Keratinocyte (primary cell): ENCODE results near the gene FGFBP2. TPM values are rescaled to one million over a fixed set of nuclear protein-coding genes. Genes with fewer than 3 reads are reported as not detected.
A peak's percentile ranks its signal among the peaks of the same experiment; 100 is the strongest.

Experiments
- DNase-seq: peaks from one replicate; pipeline ENCODE4 v3.0.0-alpha.2; 2011; ENCODE audit warnings: low read depth, missing footprints, low spot score
- FAIRE-seq: peaks from 2 replicates; lab custom pipeline; 2011; peaks lifted over from hg19 to GRCh38; lab: Jason Lieb, UNC
- H2AFZ ChIP-seq: 2 replicates; pipeline ENCODE4 v1.6.0; 2012; ENCODE audit warnings: low read length, control low read depth, inconsistent platforms; ENCODE audit not compliant: control insufficient read depth
- H3K27ac ChIP-seq: 2 replicates; pipeline ENCODE4 v1.5.1; 2011; ENCODE audit warnings: low read length; ENCODE audit not compliant: control insufficient read depth, insufficient read depth
- H3K27me3 ChIP-seq: 3 replicates; pipeline ENCODE4 v1.6.0; 2011; ENCODE audit warnings: low read length; ENCODE audit not compliant: control insufficient read depth, insufficient read depth; ENCODE audit errors: extremely low read depth
- H3K36me3 ChIP-seq, 2 experiments: 2 replicates in 1 of 2; 3 replicates in 1 of 2; pipeline ENCODE4 v1.5.1; 2011; ENCODE audit warnings: low read length in 2 of 2, mild to moderate bottlenecking in 1 of 2; ENCODE audit not compliant: control insufficient read depth in 2 of 2, insufficient read depth in 2 of 2; ENCODE audit errors: extremely low read depth in 1 of 2
- H3K4me1 ChIP-seq: 3 replicates; pipeline ENCODE4 v1.5.1; 2011; ENCODE audit warnings: low read length; ENCODE audit not compliant: control insufficient read depth, insufficient read depth; ENCODE audit errors: extremely low read depth
- H3K4me2 ChIP-seq: 3 replicates; pipeline ENCODE4 v1.6.0; 2011; ENCODE audit warnings: low read depth, low read length; ENCODE audit not compliant: control insufficient read depth, insufficient read depth; ENCODE audit errors: extremely low read depth
- H3K4me3 ChIP-seq, 3 experiments: fragments of 200-600 bp in 1 of 3; sonication (generic) in 1 of 3; 2 replicates in 2 of 3; 3 replicates in 1 of 3; pipeline ENCODE4 v1.5.1; 2011 to 2016; ENCODE audit warnings: low read length in 3 of 3, mild to moderate bottlenecking in 3 of 3, control low read depth in 2 of 3, inconsistent platforms in 1 of 3, low read depth in 1 of 3, mixed read lengths in 1 of 3, mixed run types in 1 of 3, moderate library complexity in 1 of 3; ENCODE audit not compliant: control insufficient read depth in 2 of 3, insufficient read depth in 2 of 3; ENCODE audit errors: extremely low read depth in 1 of 3
- H3K79me2 ChIP-seq: 2 replicates; pipeline ENCODE4 v1.6.0; 2012; ENCODE audit warnings: low read length; ENCODE audit not compliant: control insufficient read depth, insufficient read depth
- H3K9ac ChIP-seq: 3 replicates; pipeline ENCODE4 v1.6.0; 2011; ENCODE audit warnings: low read length; ENCODE audit not compliant: control insufficient read depth, insufficient read depth; ENCODE audit errors: extremely low read depth
- H3K9me1 ChIP-seq: 3 replicates; pipeline ENCODE4 v1.6.0; 2011; ENCODE audit warnings: low read length; ENCODE audit not compliant: control insufficient read depth, insufficient read depth; ENCODE audit errors: extremely low read depth
- H3K9me3 ChIP-seq: 2 replicates; pipeline ENCODE4 v1.5.1; 2012; ENCODE audit warnings: low read depth, low read length; ENCODE audit not compliant: control insufficient read depth
- H4K20me1 ChIP-seq: 3 replicates; pipeline ENCODE4 v1.6.0; 2011; ENCODE audit warnings: low read length; ENCODE audit not compliant: control insufficient read depth, insufficient read depth; ENCODE audit errors: extremely low read depth
- CTCF ChIP-seq, 3 experiments: IDR thresholded peaks in 1 of 3; conservative IDR thresholded peaks in 1 of 3; optimal IDR thresholded peaks in 1 of 3; 2 replicates in 2 of 3; 3 replicates in 1 of 3; pipeline versions ENCODE3 to v1.5.1; 2011; ENCODE audit warnings: low read length in 3 of 3, mild to moderate bottlenecking in 3 of 3, moderate library complexity in 2 of 3, control low read depth in 1 of 3, inconsistent platforms in 1 of 3; ENCODE audit not compliant: insufficient read depth in 2 of 3; ENCODE audit errors: extremely low read depth in 1 of 3
- EZH2 ChIP-seq: IDR thresholded peaks from one replicate; pipeline ENCODE4 v1.6.1; 2012; ENCODE audit warnings: inconsistent platforms, mild to moderate bottlenecking, low read length, moderate library complexity
- dilution Hi-C: fragments of 300-500 bp; cut with MboI; formaldehyde crosslinking; loops from one replicate; pipeline ENCODE4 v1.7.0; 2020; ENCODE audit warnings: low sequenced_read_pairs; ENCODE audit not compliant: extremely low pct_ligation_motif_present
- polyA plus RNA-seq, 5 experiments: library from polyadenylated mRNA; depleted of rRNA in 3 of 5; stranded (reverse) in 3 of 5; stranded (forward) in 1 of 5; unstranded in 1 of 5; fragments of >200 nt; gene quantifications; 1 replicate in 1 of 5; 2 replicates in 3 of 5; 3 replicates in 1 of 5; pipeline versions ENCODE4 v1.2.1 to v1.2.3, GENCODE V29; 2011 to 2012; ENCODE audit warnings: missing spikeins in 2 of 5, low read depth in 1 of 5, low replicate concordance in 1 of 5

The FGFBP2 gene
- polyA plus RNA-seq, 1 donor (not counting 4 experiments of a cell fraction or from before 2014, with no cell fraction given) = not detected

- no peaks in the 10 kb centered on the region for H3K9me1 ChIP-seq
- H3K9me3 ChIP-seq = no peaks in the 10 kb centered on the region
- no peaks in the 10 kb centered on the region for H4K20me1 ChIP-seq
- no peak overlapping the region for H2AFZ ChIP-seq
- no peak overlapping the region for H3K9ac ChIP-seq
- FAIRE-seq (peak; percentile 93), DNase-seq (peak; percentile 15)
- no peaks in the 10 kb centered on the region for H3K4me1 ChIP-seq
- H3K4me3 ChIP-seq = no peak overlapping the region
- dilution Hi-C loops = no loop called here
- peaks cover 12% of the 10 kb centered on the region for H3K27me3 ChIP-seq
- no peak overlapping the region for H3K27ac ChIP-seq
- H3K36me3 ChIP-seq = no peaks in the 10 kb centered on the region
- no peaks in the 10 kb centered on the region for H3K79me2 ChIP-seq
- H3K4me2 ChIP-seq = no peak overlapping the region
- no peak for TF ChIP-seq EZH2
- peak; percentile 85 to 100 (median 94) for TF ChIP-seq CTCF (optimal IDR thresholded peaks at IDR 0.05 in 1 of 3, IDR thresholded peaks at IDR 0.05 in 1 of 3, conservative IDR thresholded peaks at IDR 0.05 in 1 of 3; ENCODE audit: extremely low read depth in 1 of 3, insufficient read depth in 2 of 3, low read length in 3 of 3)
Observed at GRCh38 chr4:16001484-16001858, 38.5 kb upstream of the FGFBP2 start.

GRCh38 chr4:16000708-16001483 lies 37.9 kb upstream of the FGFBP2 start:
- FAIRE-seq = no peak
- H3K27me3 ChIP-seq = peaks cover 10% of the 10 kb centered on the region
- H3K9me1 ChIP-seq = no peaks in the 10 kb centered on the region
- dilution Hi-C loops = no loop called here
- H3K36me3 ChIP-seq = no peaks in the 10 kb centered on the region
- no peak overlapping the region for H3K9ac ChIP-seq
- H3K4me3 ChIP-seq = no peak overlapping the region
- no peaks in the 10 kb centered on the region for H3K9me3 ChIP-seq
- TF ChIP-seq CTCF (optimal IDR thresholded peaks at IDR 0.05 in 1 of 3, IDR thresholded peaks at IDR 0.05 in 1 of 3, conservative IDR thresholded peaks at IDR 0.05 in 1 of 3; ENCODE audit: extremely low read depth in 1 of 3, insufficient read depth in 2 of 3, low read length in 3 of 3) = no peak
- TF ChIP-seq EZH2 = no peak
- DNase-seq = no peak
- no peaks in the 10 kb centered on the region for H4K20me1 ChIP-seq
- H3K4me1 ChIP-seq = no peaks in the 10 kb centered on the region
- H3K4me2 ChIP-seq = no peak overlapping the region
- no peak overlapping the region for H3K27ac ChIP-seq
- H3K79me2 ChIP-seq = no peaks in the 10 kb centered on the region
- no peak overlapping the region for H2AFZ ChIP-seq
